Measurements from ENCODE around the gene EIF4E2.

Gene EIF4E2

DNA sequence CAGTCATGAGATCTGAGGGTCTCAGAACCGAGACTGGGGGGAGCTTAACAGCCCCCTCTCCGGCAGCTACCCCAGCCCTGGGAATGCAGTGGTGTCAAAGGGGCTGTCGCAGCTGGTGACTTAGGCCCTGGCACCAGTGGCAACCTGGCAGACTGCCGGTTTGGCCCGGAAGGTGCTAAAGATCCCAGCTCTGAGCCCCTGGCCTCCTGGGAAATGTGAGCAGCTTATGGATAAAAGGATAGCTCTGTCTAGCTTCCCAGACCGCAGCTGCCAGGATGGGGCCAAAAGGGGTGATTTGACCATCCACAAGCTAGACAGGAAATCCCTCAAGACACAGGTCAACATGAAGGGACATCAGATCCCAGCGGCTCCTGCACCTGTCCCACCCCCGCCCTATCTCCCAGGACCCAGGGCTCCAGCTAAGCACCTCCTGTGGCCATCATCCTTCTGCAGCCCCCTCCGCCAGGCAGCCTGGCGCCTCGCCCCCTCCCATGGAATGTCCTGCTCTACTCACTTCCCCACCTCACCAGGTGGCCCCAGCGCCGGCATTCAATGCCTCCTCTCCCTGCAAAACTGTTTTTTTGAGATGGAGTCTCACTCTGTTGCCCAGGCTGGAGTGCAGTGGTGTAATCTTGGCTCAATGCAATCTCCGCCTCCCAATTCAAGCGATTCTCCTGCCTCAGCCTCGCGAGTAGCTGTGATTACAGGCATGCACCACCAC is 49.7 kb downstream of the EIF4E2 start:
- no peak for TF ChIP-seq CTCF (IDR thresholded peaks at IDR 0.05; ENCODE audit: control extremely low read depth, extremely low read depth, low read depth, missing control alignments)
- POLR2A ChIA-PET, result no interaction called here
- DNase-seq (ENCODE audit: extremely low spot score), result no peak
- CTCF ChIA-PET, result interaction anchor here (0.8 to 1.6 kb wide), 4 partner anchors 9 to 650 kb away, joined by 3 read pairs; partner anchors contain the start of gene GIGYF2

- no peak for TF ChIP-seq CTCF (IDR thresholded peaks at IDR 0.05; ENCODE audit: control extremely low read depth, extremely low read depth, low read depth, missing control alignments)
- POLR2A ChIA-PET, result no interaction called here
Observed at GRCh38 chr2:232603283-232603682, 52.8 kb downstream of the EIF4E2 start.

GRCh38 chr2:232604535-232604934 is 54.0 kb downstream of the EIF4E2 start:
- DNase-seq (ENCODE audit: extremely low spot score), result no peak
- POLR2A ChIA-PET, result no interaction called here
- no peak for TF ChIP-seq CTCF (IDR thresholded peaks at IDR 0.05; ENCODE audit: control extremely low read depth, extremely low read depth, low read depth, missing control alignments)
- CTCF ChIA-PET, result interaction anchor here (1.2 kb wide), 1 partner anchor 32 kb away, joined by 3 read pairs; no protein-coding TSS in a partner anchor

More at GRCh38 chr2:232603283-232603682, 52.8 kb downstream of the EIF4E2 start:
- CTCF ChIA-PET, result interaction anchor here (1.0 to 1.2 kb wide), 3 partner anchors 30 to 426 kb away, joined by 3 read pairs; no protein-coding TSS in a partner anchor
- no peak for DNase-seq (ENCODE audit: extremely low spot score)

GRCh38 chr2:232607011-232607410 is 56.5 kb downstream of the EIF4E2 start:
- CTCF ChIA-PET, result interaction anchor here (0.8 kb wide), 1 partner anchor 28 kb away, joined by 3 read pairs; no protein-coding TSS in a partner anchor
- TF ChIP-seq CTCF (IDR thresholded peaks at IDR 0.05; ENCODE audit: control extremely low read depth, extremely low read depth, low read depth, missing control alignments), result no peak
- POLR2A ChIA-PET, result no interaction called here
- no peak for DNase-seq (ENCODE audit: extremely low spot score)

DNA sequence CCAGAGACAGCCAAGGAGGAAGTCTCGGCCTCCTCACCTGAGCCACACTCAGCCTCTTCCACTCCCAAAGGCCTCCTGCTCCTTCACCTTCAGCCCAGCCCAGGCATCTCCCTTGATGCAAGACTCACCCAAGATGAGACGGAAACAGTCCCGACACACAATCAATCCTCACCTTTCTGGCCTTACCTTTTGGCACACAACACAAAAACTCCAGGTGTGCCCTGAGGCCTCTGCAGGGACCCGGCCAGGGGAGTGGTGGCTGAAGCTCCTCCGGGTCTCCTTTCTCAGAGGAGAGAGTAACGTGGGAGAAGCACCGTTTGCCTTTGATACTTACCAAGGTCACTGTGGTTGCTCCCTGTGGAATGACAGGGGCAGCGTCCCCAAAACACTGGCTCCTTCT is 59.1 kb downstream of the EIF4E2 start:
- ChIA-PET CTCF (interaction anchor here (0.8 to 1.1 kb wide), 3 partner anchors 10 to 408 kb away, joined by 3 to 4 read pairs (median 3); partner anchors contain the start of gene EFHD1), POLR2A (no interaction called here)
- DNase-seq (ENCODE audit: extremely low spot score), result no peak
- TF ChIP-seq CTCF (IDR thresholded peaks at IDR 0.05; ENCODE audit: control extremely low read depth, extremely low read depth, low read depth, missing control alignments), result no peak

DNA sequence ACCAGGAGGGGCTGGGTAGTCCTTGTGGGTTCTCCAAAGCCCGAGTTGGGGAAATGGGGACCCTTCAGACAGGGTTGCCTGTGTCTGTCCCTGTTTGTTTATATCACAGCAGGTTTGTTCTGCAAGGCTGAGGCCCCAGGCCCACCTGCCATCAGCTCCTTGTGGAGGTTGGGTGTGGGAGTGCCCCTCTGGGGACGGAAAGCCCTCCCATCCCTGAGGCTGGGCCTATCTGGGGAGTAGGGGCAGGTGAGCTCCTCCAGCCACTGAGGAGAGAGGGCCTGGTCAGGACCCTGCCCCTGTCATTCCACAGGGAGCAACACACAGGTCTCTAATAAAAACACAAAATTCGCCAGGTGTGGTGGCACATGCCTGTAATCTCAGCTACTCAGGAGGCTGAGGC is 59.6 kb downstream of the EIF4E2 start:
- ChIA-PET CTCF (interaction anchor here (0.8 to 1.1 kb wide), 3 partner anchors 11 to 407 kb away, joined by 3 to 4 read pairs (median 3); partner anchors contain the start of gene EFHD1), POLR2A (no interaction called here)

More for the DNA sequence above, 59.6 kb downstream of the EIF4E2 start:
- no peak for TF ChIP-seq CTCF (IDR thresholded peaks at IDR 0.05; ENCODE audit: control extremely low read depth, extremely low read depth, low read depth, missing control alignments)
- no peak for DNase-seq (ENCODE audit: extremely low spot score)

Data from GM10248 (cell line).